DMS79 (cell line): ENCODE data around the gene SLC17A1.

ENCODE experiments used
- DNase-seq: peaks from one replicate; lab custom pipeline; 2025; lab: John Stamatoyannopoulos, UW

The SLC17A1 gene

DNA sequence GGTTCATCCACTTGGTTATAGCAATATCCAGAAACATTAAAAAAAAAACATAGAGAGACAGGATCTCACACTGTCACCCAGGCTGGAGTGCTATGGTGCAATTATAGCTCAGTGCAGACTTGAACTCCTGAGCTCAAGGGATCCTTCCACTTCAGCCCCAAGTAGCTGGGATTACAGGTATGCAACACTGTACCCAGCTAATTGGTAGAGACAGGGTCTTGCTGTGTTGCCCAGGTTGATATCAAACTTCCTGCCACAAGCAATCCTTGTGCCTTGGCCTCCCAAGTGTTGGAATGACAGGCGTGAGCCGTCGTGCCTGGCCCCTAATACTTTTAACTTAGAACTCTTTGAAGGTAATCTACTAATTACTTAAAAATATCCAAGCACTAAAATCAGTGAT lies 818 bp upstream of the SLC17A1 start:
- no peak for DNase-seq

- no peak for DNase-seq
These were observed 433 bp upstream of the SLC17A1 start for GRCh38 chr6:25832307-25832662.

GRCh38 chr6:25830458-25830857 lies 1.4 kb downstream of the SLC17A1 start:
- DNase-seq: no peak

DNA sequence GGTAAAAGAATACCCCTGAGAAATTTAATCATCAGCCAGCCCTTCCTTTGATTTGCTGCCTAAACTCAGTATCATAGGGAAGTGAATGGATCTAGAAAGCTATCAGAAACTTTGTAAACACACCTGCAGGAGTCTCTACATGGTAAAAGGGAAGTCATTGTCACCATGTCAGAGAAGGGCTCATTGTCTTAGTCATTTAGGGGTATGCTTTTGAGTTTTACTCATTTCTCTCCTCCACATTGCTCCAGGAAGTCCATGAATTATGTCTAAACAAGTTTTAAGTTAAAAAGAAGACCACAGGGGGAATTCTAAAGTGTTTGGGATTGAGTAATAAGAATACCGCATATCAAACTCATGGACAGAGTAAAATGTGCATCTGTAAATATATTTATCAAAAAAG lies 2.5 kb downstream of the SLC17A1 start:
- DNase-seq: no peak

DNA sequence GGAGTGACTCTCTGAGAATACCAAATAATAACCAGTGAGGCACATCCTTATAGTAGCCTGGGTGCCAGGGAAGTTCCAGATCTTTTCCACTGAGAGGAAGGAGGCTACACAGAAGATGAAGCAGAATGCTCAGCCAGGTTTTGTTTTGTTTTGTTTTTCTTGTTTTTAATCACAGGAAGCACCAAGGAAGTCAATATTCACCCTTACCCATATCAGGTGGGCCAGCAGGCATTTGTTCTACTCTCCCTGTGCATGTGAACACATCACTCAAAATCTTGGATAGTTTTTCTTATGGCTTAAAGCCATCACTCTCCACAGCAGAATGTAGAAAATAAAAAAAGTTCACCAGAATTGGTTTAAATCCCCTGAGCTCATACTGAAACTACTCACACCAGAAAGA lies 10.5 kb downstream of the SLC17A1 start:
- no peak for DNase-seq

DNA sequence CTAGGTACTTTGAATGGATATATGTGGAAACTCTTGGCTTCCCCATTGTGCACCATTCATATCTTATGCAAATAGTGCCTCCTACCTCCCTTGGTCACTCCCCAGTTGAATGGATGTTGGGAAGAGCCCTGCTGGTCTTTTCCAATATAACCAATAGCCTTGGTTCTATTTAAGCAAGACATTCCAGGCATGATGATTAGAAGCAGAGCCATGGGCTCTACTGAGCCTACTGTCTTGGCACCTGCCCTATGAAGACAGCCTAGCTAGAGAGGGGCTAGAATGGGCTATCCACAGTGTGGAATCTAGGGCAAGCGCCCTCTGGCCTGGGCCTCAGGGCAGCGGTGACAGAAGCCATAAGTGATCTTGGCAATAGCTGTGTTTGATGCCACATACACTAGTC lies 15.6 kb downstream of the SLC17A1 start:
- DNase-seq: no peak

DNA sequence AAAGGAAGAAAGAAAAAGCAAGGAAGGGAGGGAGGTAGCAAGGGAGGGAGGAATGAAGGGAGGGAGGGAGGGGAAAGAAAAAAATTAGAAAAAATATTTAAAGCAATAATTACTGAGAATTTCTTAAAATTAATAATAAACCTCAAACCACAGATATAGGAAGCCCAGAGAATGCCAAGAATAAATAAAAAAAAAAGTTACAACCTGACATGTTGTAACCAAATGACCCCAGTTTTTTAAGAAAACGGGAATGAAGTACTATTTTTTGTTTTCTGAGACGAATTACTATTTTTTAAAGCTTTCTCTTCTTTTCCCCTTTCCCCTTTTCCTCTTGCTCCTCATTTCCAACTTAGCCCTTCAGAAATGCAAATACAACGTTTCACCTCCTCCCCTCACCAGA lies 16.7 kb downstream of the SLC17A1 start:
- no peak for DNase-seq

DNA sequence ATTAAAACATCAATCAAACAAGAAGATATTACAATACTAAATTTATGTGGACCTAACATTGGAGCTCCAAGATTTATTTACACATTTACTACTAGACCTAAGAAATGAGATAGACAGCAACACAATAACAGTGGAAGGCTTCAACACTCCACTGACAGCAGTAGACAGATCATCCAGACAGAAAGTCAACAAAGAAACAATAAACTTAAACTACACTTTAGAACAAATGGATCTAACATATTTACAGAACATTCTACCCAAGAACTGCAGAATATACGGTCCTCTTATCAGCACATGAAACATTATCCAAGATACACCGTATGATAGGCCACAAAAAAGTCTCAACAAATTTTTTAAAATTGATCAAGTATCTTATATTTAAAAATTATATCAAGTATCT lies 27.0 kb downstream of the SLC17A1 start:
- no peak for DNase-seq

GRCh38 chr6:25801436-25801835 lies 30.4 kb downstream of the SLC17A1 start:
- no peak for DNase-seq

DNA sequence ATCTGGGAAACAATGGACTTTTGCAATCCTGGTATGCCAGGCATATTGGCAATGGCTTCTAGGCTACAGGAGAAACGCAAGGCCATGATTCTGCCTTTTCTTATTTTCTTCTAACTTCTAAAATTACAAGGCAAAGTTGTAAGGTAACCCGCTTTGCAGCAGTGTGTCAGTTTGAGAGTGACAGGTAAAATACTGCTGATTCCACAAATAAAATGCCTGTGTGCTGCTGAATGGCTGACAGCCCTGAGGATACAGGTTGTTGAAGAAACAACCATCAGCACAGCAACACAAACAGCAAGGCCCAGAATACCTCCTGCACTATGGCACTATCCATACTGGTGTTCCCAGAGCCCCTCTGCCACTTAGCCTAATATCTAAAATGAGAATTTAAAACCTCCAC lies 37.1 kb downstream of the SLC17A1 start:
- no peak for DNase-seq

GRCh38 chr6:25793970-25794369 lies 37.9 kb downstream of the SLC17A1 start:
- no peak for DNase-seq

DNA sequence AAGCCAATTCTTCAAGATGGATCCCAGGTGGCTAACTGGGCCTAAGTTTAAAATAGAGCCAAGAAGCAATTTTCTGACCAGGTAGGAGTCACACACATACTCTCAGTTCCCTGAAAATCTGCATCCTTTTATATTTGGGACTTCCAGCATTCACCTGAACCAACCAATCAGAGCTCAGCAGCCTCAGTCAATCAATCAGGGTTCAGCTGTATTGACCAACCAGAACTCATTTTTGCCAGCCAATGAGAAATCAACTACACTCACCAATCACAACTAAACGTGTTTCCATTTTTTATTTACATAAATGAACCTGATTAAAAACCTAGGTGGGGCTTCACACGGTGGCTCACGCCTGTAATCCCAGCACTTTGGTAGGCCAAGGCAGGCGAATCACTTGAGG lies 39.8 kb downstream of the SLC17A1 start:
- no peak for DNase-seq

- DNase-seq: no peak
These were observed 42.4 kb downstream of the SLC17A1 start for GRCh38 chr6:25789475-25789874.

DNA sequence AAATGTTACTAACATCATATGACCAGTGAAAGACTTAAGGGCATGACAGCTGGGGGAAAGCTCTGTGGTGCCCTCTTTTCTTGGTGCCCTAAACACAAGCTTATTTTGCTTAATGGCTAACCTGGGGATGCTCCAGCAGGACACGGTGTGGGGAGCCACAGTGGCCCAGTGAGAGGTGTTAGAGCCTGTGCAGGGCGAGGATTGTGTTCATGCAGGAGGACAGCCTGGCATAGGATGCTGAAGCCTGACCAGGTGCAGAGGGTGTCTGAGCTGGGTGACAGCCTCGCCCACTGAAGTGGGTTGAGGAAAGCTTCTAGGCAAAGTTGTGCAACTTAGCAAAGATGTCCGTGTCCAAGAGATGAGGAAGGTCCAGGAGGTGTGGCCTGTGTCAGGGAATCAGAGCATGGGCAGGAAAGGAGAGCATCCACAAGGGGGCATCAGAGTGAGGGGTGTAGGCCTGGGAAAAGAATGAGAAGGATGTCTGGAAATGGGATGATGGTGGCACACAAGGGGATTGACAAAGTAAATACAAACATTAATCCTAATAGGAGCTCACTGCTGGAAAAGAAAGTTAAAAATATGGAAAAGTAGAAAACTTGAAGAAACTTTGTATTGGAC lies 43.4 kb downstream of the SLC17A1 start:
- no peak for DNase-seq

DNA sequence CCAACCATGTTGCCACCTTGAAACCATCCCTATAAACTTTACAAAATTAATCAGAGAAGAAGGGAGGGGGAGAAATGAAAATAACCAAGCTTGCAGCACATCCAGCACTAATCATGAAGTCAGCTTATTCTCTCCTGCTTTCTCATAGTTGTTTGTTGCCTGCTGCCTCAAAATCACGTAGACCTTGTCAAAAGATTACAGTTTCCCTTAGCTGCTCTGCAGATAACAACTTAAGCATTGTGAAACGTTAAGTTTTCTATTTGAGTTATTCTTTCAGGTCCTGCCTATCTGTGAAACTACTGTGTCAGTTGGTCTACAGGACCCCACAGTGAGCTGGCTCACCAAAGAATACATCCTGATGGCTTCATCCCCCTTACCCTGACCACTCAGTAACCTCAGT lies 44.4 kb downstream of the SLC17A1 start:
- DNase-seq: no peak

- no peak for DNase-seq
These were observed 50.7 kb downstream of the SLC17A1 start for GRCh38 chr6:25781134-25781533.

GRCh38 chr6:25777856-25778649 lies 53.8 kb downstream of the SLC17A1 start:
- DNase-seq: no peak

DNA sequence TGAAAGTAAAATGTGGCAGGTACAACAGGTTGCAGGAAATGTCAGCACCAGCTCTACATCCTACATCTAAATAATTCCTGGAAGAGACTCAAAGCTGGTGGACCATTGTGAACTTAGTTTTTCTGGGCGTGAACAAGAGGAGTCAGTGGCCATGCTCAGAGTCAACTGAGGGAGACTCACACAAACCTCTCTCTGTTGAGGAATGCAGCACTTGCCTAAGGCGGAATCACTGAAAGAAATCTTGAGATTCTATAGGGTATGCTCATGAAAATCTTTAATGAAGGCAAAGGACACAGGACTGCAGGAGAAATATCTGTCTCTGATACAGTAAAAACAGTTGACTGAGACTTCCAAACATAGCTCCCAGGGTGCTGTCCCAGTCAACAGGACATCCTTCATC lies 54.8 kb downstream of the SLC17A1 start:
- DNase-seq: no peak

DNA sequence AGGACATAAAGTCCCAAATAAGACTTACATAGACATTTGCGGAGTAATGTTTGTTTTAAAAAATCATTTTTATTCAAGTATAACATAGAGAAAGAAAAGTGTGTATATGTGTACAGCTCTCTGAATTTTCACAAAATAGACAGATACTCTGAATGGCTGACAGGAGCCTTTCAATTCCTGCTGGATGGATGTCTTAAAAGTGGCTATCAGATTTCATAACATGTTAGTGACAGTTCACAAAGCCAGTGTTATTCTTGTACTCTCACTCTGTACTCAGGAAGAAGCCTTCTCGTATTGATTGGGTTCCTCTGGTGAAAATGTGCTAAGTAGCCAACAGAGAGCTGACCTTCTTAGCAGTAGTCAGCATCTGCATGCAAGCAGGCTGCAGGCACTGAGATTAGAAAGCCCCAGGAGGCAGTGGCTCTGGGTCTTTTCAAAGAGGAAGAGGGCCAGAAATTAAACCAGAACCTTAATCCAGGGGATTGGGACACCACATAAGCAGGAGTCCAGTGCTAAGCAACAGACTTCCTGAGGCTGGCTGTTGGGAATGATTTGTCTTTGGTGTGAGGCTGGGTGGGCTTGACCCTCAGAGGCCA lies 57.6 kb downstream of the SLC17A1 start:
- no peak for DNase-seq

GRCh38 chr6:25769983-25770382 lies 61.9 kb downstream of the SLC17A1 start:
- DNase-seq: no peak

- no peak for DNase-seq
These were observed 63.3 kb downstream of the SLC17A1 start for GRCh38 chr6:25768566-25768965.

- no peak for DNase-seq
These were observed 67.2 kb downstream of the SLC17A1 start for GRCh38 chr6:25764611-25765010.

DNA sequence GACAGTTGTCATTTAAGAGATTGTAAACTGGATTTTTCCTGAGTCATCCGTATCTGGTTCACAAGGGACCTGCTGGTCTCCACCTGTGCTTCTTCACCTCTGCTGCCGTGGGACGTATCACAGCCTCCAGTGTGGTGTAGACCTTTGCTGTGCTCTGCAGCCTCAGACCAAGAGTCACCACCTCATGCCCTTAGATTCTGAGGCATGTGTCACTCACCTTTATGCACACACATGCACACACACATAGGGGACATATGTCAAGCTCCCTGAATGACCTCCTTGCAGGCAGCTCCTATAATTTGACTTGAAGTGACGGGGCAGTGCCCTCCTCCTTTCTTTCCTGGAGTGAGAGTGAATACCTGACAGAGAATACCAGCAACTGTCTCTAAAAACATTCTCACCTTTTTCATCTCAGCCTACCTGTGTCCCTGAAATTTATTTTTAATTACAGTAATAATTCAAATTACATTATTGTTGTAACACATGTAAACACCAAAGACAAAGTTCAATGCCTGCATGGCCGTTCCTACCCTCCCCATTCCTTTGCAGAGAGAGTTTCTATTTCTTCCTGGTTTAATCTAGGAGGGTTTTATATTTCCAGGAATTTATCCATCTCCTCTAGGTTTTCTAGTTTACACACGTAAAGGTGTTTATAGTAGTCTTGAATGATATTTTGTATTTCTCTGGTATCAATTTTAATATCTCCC lies 73.8 kb downstream of the SLC17A1 start:
- no peak for DNase-seq
